NOMO-1 treated with dmso at 0.1 percent for 144 hours (cell line): ENCODE data around the gene NUDT1.

Experiments used
- DNase-seq: peaks from one replicate; lab custom pipeline; 2025; ENCODE audit not compliant: unreplicated experiment; lab: John Stamatoyannopoulos, UW

The NUDT1 gene

GRCh38 chr7:2223321-2223720 is 18.7 kb upstream of the NUDT1 start:
- DNase-seq: no peak

DNA sequence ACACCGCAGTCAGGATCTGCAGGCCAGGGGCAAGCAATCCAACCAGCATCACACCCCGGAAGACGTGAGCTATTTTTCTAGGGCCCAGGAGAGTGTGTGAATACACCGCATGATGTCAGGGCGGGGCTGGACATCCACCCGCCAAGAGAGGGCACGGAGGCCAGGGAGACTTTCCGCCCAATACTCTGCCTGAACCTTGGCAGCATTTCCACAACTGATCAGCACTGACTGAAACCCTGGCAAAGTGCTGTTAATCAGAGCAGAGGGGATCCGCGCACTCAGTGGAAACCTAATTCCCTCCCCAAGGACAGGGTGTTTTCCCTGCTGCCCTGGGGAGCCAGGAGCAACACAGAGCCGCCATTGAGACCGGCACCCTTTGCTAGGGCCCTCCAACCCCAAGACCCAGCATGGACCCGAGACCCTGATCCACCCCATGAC is 17.5 kb upstream of the NUDT1 start:
- DNase-seq: no peak

GRCh38 chr7:2224934-2225333 is 17.1 kb upstream of the NUDT1 start:
- DNase-seq: no peak

DNA sequence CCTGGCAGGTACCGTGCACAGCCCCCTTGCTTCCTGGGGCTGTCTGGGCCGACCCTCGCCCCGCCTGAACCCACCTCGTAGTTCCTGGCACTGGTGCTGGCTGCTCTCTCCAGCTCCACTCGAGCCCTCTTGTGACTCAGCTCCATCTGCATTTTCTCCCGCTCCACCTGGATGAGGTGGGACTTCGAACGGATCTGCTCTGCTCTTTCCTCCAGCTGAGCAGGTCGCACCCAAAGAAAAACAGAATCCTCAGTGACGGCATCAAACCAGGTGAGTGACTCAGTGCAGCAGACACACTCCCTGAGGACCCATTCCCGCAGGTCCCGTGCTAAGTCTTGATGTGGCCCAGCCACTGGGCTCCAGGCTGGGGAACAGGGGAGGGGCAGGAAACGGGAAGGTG is 16.7 kb upstream of the NUDT1 start:
- no peak for DNase-seq

DNA sequence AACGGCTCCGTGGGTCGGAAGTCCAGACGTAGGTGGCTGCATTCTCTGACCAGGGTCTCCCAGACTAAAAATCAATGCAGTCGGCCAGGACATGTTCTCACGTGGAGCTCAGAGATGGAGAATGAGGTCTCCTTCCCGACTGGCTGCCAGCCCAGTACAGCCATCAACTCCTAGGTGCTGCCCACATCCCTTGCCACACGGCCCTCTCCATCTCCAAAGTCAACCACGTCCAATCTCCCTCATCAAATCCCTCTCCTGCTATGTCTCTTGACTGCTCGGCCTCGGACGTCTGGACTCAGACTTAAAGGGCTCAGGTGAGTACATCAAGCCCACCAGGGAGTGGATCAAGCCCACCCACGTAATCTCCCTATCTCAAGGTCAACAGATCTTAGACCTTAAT is 16.2 kb upstream of the NUDT1 start:
- no peak for DNase-seq

DNA sequence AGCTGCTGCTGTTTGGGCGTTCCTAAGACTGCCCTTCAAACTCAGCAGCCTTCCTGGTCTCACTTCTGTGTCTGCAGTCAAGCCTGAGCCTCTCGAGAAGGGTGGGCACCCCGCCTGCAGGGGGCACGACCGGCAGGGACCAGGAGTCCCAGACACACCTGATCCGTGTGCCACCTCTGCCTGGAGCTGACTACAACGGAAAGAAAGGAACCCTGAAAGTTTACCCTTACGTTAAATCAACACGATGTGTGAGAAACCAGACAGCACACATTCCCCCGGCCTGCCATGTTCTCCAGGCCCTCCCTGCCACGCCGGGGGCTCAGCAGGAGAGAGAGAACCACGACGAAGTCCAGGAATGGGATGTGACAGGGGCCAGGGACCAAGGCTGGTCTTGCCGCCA is 14.3 kb upstream of the NUDT1 start:
- no peak for DNase-seq

- DNase-seq: no peak
These were observed 13.1 kb upstream of the NUDT1 start for GRCh38 chr7:2228921-2229320.

DNA sequence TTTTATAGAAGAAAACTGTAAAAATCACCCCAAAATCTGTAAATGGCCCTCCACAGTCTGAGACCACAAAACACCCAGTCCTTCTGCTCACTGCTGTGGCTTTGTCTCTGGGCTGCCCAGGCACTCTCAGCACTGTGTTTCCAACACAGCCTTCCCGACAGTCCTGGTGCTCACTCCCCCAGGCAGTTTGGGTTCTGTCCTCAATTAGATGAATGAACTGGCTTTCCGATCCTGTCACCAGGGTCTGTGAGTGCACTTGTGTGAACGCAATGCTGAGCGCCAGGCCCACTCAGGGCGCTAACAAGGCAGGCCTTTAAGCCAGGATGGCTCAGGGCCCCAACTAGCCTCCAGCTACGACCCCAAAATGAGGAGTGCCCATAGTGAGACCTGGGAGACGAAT is 12.6 kb upstream of the NUDT1 start:
- no peak for DNase-seq

DNA sequence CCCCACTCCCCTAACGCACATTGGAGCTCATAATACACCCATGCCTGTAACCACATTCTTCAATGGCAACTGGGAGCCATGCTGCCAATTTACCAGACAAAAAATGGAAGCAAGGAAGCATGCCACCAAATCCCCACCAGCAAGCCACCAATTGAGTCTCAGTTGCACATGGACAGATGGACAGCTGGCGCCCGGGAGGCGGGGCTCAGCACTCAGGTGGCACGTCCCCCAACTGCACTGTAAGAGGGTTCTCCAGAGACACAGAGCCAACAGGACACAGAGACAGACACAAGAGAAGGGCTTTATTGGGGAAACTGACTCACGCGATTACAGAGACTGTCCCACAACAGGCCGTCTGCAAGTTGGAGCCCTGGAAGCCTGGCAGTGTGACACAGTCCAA is 11.8 kb upstream of the NUDT1 start:
- no peak for DNase-seq

DNA sequence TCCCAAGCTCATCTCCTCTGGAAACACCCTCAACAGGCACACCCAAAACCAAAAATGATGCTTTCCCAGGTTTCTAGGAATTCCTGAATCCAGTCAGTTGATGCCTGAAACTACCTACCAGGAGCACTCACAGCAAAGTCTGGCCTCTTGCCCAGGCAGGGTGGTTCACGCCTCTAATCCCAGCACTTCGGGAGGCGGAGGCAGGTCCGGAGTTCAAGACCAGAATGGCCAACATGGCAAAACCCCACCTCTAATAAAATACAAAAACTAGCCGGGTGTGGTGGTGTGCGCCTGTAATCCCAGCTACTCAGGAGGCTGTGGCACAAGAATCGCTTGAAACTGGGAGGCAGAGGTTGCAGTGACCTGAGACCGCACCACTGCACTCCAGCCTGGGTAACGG is 11.1 kb upstream of the NUDT1 start:
- DNase-seq: no peak

GRCh38 chr7:2231992-2232765 is 9.8 kb upstream of the NUDT1 start:
- no peak for DNase-seq

DNA sequence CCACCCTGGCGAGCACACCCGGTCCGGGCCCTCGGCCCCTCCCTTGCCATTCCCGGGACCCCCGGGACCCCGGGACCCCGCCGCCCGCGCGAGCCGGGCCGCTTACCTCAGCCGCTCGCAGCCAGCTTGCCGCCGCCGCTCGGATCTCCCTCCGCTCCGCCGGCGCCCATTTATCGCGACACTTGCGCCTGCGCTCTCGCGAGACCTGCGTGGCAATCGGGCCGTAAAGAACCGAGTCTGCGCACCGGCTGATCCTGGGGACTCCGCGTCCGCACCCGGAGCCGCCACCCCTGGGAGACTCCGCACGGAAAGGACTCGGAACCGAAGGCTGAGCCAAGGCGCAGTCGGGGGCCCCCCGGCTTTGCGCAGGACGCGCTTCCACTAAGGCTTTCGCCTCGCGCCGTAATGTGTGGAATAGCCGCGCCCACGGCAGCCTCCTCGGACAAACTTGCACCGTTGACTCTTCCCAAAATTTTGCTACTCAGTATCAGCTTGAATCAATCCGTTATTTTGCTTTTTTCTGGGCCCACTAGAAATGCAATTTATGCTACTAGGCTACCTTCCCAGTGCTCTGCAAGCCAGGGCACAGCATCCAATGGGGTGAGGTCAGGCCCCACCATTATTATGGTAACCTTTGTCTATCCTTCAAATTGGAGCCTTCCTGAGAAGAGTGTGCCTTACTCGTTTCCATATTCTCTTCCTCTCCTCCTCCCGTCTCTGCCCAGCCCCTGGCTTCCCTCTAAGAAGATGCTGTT is 9.1 kb upstream of the NUDT1 start, which contains the start of gene MAD1L1:
MAD1L1 (minus strand) TSS at position 180 of the 755 bp plus-strand sequence. CDS start 2,812 bp downstream, outside the sequence.
- peak; percentile 71 for DNase-seq

DNA sequence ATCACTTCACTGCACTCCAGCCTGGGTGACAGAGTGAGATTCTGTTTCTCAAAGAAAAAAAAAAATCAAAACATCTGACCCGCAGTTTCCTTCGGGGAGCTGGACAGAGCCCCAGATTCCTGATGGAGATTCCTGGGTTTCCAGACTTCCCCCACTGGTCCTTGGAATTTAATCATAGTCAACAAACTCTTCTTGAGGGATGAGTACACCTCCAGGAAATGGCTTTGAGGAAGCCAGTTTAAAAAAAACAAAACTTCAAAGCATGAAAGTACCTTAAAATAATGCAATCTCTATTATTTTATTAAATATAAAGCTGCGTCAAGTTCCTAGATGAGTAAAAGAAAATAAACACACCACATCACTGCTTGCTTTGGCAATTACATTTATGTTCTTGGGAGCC is 8.1 kb upstream of the NUDT1 start:
- no peak for DNase-seq

DNA sequence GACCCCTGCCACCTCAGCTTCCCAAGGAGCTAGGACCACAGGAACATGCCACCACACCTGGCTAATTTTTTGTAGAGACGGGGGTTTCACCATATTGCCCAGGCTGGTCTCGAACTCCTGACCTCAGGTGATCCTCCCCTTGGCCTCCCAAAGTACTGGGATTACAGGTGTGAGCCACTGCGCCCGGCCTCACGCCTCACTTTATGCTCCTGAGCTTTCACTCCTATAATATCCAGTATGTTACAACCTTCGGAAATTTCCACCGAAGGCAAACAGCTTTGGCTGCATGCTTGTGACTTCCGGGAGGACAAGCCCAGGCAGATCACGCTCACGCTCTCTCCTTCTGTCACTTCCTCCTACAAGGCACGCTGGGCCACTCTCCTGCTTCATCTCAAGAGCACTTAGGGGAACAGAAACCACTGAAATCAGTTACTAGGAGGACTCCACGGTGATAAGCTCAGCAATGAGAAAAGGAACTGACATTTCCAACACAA is 4.9 kb upstream of the NUDT1 start:
- peak; percentile 97 for DNase-seq

DNA sequence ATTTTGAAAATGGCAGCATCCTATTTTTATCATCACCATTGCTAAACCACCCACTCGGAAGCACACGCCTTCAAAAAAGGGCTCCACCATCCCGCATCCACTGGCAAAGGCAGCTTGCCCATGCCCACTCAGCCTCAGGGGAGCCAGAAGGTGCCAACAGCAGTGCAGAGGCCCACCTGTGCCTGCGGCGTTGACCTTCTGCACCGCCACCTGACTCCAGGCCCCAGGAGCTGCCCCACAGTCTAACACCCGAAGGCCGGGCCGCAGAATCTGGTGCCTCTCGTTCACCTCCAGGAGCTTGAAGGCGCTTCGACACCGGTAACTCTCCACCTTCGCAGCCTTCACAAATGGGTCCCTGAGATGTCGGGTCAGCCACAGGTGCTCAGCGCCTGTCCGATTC is 2.8 kb upstream of the NUDT1 start:
- no peak for DNase-seq

DNA sequence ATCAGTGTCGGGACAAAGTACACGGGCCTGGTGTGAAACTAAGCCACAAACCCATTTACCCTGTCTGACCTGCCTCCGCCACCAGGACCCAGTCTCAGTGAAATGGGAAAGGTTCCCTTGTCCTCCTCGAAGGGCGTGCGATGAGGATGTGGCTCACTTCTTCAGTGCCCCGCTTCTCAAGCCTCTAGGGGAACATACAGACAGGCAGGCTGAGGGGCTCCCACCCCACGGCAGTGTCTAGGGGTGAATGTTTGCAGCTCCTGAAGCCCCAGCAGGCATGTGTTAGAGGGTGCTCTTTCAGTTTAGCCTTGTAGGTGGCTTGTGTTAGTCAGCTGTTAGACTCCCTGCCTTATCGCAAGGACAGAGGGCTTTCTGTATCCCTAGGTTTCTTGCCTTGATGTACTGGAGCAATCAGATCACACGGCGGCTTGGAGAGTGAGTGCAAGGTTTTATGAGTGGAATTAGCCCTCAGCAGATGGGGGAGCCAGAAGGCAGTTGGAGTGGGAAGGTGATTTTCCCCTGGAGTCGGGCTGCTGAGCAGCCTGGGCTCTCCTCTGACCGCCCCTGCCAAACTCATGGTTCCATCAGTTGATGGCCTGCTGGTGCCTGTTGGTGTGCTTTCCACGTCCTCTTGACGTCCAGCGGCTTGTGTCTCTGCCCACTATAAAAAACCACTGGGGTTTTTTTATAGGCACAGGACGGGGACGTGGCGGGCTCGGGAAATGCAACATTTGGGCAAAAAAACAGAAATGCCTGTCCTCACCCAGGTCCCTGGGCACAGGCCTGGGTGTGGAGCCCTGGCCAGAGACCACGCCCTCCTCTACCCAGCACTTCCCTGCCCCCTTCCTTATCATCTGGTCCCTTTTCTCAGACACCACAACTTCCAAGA is 759 bp downstream of the NUDT1 start:
- peak; percentile 30 for DNase-seq

DNA sequence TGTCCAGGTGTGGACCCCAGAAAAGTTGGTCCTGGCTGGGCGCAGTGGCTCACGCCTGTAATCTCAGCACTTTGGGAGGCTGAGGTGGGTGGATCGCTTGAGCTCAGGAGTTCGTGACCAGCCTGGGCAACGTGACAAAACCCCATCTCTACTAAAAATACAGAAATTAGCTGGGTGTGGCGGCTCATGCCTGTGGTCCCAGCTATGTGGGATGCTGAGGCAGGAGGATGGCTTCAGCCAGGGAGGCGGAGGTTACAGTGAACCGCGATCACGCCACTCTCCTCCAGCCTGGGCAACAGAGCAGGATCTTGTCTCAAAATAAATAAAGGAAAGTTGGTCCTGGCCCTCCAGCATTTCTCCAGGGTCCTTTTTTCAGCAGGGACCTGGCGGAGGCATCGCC is 1.4 kb downstream of the NUDT1 start:
- no peak for DNase-seq

- DNase-seq: no peak
These were observed 2.5 kb downstream of the NUDT1 start for GRCh38 chr7:2244404-2244995.

DNA sequence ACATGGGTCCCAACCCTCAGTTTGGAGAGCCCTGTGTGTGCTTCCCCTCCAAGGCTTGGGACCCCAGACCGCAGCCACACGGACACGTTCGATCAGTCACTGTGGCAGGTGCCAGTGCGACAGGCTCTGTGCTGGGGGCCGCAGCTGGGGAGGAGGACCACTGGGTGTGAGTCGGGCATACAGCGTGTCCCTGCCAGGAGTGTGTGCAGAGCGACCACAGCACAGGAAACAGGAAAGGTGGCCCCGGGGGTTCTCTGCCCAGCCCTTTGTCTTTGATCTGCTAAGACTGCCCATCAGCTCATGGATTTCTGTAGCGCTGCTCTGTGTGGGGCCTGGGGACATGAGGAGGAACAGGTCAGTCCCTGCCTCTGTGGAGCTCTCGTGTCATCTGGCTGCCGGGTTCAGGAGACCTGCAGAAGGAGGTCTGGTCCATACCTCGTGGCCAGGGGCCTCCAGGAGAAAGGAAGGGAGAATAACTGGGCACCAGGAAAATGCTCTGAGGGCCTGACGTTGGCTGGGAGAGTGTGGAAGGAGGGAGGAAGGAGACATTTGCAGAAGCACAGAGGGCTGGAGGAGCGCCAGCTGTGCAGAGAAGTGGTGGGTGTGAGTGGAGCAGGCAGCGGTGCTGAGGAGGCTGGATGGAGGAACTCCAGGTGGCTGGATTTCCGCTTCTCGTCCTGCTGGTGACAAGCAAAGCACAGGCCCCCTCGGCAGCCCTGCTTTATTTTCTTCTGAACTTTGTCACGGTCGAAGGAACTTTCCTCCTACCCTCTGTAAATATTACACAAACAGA is 4.1 kb downstream of the NUDT1 start:
- no peak for DNase-seq
